ENCODE data around the gene CDK17.

DNA sequence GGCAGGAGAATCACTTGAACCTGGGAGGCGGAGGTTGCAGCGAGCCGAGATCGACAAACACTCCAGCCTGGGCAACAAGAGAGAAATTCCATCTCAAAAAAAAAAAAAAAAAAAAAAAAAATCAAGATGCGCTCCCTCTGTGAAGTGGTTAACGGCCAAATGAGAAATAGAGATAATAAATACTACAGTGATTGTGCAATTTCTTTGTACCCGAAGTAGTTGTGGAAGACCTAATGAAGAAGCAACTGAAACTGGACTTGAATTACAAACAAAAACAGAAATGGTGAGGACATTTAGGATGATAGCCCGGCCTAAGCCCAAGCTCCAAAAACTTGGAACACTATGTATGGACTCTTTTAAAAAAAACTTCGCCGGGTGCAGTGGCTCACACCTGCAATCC lies 44.2 kb upstream of the CDK17 start:
- TF ChIP-seq, protein P1, sequence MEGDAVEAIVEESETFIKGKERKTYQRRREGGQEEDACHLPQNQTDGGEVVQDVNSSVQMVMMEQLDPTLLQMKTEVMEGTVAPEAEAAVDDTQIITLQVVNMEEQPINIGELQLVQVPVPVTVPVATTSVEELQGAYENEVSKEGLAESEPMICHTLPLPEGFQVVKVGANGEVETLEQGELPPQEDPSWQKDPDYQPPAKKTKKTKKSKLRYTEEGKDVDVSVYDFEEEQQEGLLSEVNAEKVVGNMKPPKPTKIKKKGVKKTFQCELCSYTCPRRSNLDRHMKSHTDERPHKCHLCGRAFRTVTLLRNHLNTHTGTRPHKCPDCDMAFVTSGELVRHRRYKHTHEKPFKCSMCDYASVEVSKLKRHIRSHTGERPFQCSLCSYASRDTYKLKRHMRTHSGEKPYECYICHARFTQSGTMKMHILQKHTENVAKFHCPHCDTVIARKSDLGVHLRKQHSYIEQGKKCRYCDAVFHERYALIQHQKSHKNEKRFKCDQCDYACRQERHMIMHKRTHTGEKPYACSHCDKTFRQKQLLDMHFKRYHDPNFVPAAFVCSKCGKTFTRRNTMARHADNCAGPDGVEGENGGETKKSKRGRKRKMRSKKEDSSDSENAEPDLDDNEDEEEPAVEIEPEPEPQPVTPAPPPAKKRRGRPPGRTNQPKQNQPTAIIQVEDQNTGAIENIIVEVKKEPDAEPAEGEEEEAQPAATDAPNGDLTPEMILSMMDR (IDR thresholded peaks at IDR 0.05; ENCODE audit: control extremely low read depth in 1 of 3, insufficient read depth in 1 of 3, low read depth in 1 of 3, low read length in 3 of 3) = no peak
- TF ChIP-seq EZH2 (IDR thresholded peaks at IDR 0.05; ENCODE audit: low read depth, low read length, severe bottlenecking) = no peak
- TF ChIP-seq POLR2AphosphoS5 (IDR thresholded peaks at IDR 0.05; ENCODE audit: low read depth, low read length) = no peak
- no peak for TF ChIP-seq ATF3 (IDR thresholded peaks at IDR 0.05; ENCODE audit: insufficient read depth, low read depth, low read length)
- no peak for TF ChIP-seq RFX5 (IDR thresholded peaks at IDR 0.05; ENCODE audit: borderline replicate concordance, low read depth, low read length)
- TF ChIP-seq KDM5A (IDR thresholded peaks at IDR 0.05; ENCODE audit: low read length) = no peak
